22Rv1 (cell line): ENCODE results near the gene RPL31.

ENCODE experiments used
- H3K27ac ChIP-seq: fragments of 450-650 bp; 2 replicates; pipeline ENCODE4 v1.5.1; 2017
- ZFX ChIP-seq: fragments of 450-650 bp; IDR thresholded peaks from 2 replicates; pipeline ENCODE4 v1.6.1; 2017; ENCODE audit warnings: antibody characterized with exemption, borderline replicate concordance
- TF ChIP-seq, protein P1 (sequence below): fragments of 450-650 bp; IDR thresholded peaks from 2 replicates; pipeline ENCODE4 v1.5.1; 2017; ENCODE audit warnings: mild to moderate bottlenecking

Gene RPL31

DNA sequence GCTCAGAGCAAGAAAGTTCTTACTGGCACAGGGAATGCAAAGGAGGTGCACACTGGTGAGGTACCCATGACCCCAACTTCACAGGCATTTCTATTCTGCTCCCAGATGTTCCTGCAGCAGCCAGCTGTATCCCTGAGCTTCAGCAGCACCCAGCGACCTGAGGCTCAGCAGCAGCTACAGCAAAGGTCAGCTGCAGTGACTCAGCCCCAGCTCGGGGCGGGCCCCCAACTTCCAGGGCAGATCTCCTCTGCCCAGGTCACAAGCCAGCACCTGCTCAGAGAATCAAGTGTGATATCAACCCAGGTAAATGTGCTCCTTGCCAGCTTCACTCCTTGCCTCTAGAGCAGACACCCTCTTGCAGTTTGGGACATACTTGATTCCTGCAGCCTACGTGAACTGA is 14.1 kb upstream of the RPL31 start:
- TF ChIP-seq, protein P1, sequence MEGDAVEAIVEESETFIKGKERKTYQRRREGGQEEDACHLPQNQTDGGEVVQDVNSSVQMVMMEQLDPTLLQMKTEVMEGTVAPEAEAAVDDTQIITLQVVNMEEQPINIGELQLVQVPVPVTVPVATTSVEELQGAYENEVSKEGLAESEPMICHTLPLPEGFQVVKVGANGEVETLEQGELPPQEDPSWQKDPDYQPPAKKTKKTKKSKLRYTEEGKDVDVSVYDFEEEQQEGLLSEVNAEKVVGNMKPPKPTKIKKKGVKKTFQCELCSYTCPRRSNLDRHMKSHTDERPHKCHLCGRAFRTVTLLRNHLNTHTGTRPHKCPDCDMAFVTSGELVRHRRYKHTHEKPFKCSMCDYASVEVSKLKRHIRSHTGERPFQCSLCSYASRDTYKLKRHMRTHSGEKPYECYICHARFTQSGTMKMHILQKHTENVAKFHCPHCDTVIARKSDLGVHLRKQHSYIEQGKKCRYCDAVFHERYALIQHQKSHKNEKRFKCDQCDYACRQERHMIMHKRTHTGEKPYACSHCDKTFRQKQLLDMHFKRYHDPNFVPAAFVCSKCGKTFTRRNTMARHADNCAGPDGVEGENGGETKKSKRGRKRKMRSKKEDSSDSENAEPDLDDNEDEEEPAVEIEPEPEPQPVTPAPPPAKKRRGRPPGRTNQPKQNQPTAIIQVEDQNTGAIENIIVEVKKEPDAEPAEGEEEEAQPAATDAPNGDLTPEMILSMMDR, result no peak
- no peak for TF ChIP-seq ZFX

DNA sequence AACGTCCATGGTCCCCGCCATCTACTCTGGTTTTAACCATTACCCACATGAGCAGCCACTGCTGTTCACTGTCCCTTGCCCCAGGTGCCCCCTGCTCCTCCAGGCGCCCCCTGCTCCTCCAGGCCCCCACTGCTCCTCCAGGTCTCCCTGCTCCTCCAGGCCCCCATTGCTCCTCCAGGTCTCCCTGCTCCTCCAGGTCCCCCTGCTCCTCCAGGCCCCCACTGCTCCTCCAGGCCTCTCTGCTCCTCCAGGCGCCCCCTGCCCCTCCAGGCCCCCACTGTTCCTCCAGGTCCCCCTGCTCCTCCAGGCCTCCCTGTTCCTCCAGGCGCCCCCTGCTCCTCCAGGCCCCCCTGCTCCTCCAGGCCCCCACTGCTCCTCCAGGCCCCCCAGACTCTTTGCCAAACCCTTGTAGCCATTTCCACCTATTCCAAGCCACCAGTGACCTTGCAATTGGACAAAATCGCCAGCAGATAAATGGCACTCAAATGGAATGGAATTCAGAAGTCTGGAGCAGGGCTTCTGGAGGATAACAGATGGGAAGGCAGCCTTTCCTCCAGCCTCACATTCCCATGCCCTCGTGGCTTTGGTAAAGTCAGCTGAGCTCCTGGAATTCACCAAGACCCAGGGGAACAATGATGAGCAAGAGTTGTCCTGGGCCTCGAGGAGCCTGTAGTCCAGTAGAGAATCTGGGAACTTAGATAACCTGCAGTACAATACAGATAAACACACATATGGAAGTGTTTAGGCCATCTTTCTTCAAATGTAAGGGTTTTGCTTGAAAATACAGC is 13.3 kb upstream of the RPL31 start:
- TF ChIP-seq, protein P1, result no peak
- no peak for TF ChIP-seq ZFX
- H3K27ac ChIP-seq, result no peak overlapping the region

More for the DNA sequence above, 14.1 kb upstream of the RPL31 start:
- H3K27ac ChIP-seq, result no peak overlapping the region

DNA sequence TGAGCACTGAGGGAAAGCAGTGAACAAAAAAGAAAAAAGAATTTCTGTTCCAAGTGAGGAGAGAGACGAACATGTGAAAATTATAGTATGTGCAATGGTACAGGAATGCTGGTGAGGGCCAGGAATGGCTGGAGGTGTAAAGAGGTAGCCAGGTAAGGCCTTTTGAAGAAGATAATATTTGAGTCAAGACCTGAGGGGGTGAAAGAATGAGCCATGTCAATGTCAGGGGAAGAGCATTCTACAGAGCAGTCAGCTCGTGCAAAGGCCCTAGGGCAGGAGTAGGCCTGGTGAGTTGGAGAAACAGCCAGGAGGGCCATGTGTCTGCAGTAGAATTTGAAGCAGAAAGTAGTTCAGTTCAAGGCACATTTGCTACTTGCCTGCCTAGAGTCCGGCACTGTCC is 12.4 kb upstream of the RPL31 start:
- H3K27ac ChIP-seq, result no peak overlapping the region
- TF ChIP-seq, protein P1, result no peak
- no peak for TF ChIP-seq ZFX

DNA sequence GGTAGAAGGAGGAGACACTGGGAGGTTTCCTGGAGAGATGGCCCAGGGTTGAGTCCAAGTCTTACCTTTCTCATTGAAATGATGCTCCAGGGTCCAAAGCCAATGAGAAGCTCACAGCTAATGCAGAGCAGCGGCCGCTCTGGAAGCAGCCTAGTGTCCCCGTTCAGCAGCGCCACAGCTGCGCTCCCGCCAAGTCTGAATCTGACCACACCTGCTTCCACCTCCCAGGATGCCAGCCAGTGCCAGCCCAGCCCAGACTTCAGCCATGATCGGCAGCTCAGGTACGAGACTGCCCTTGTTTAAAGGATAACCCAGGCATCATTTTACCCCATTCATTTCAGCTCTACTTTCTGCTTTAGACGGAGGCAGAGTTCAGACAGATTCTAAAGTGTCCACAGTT is 11.9 kb upstream of the RPL31 start:
- H3K27ac ChIP-seq, result no peak overlapping the region
- TF ChIP-seq, protein P1, result no peak
- no peak for TF ChIP-seq ZFX

DNA sequence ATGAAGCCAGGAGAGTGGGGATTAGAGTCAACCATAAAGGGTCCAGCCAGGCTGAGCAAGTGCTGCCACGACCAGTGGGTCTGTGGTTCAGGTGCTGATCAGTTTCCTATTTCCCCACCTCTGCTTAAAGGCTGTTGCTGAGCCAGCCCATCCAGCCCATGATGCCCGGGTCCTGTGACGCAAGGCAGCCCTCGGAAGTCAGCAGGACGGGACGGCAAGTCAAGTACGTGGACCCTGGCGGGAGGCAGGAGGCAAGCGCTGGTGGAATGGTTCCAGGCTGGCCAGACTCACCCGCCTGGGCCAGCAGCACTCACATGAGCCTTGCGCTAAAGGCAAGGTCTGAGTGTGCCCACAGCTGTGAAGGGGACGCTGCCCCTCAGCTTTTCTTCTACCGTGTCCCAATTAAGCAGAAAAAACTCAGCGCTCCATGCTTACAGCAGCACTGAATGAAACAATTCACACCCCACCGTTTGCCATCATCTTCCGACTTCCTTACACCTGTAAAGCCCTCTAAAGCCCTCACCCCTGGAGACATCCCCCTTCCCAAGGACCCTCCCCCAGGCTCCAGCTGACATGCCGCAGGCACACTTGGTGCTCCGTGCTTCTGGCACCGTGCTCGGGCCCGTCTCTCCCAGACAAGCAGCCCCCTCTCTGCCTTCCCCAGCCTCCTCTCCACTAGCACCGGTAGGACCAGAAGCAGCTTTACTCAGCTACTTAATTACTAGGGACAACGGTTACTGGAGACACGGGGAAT is 11.3 kb upstream of the RPL31 start:
- no peak overlapping the region for H3K27ac ChIP-seq
- TF ChIP-seq ZFX, result no peak
- TF ChIP-seq, protein P1, result no peak

DNA sequence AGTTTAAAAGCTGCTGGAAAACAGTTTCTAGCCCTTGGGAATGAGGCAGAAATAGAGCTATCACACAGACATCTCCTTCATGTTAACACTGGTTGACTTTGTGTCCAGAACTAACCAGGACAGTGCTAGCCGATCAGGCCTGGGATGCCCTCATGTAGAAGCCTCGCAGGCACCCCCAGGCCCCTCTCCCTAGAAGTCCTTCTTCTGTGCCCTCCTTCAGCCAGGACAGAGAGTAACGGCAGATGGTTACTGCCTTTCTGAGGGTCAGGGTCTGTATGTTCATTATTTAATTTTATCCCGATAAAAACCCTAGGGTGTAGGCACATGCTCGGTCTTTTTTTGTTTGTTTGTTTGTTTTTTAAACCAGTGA is 10.7 kb upstream of the RPL31 start:
- no peak for TF ChIP-seq ZFX
- TF ChIP-seq, protein P1, result no peak

DNA sequence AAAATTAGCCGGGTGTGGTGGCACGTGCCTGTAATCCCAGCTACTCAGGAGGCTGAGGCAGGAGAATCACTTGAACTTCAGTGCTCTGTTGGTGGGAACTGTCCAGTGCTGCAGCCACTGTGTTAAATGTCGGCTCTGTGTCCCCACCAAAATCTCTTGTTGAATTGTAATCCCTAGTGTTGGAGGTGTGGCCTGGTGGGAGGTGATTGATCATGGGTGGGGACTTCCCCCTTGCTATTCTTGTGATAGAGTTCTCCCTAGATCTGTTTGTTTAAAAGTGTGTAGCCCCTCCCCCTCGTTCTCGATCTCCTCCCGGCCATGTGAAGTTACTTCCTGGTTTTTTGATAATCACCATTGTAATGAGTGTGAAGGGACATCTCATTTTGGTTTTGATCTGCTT is 9.8 kb upstream of the RPL31 start:
- no peak overlapping the region for H3K27ac ChIP-seq
- no peak for TF ChIP-seq ZFX
- TF ChIP-seq, protein P1, result no peak

More for the DNA sequence above, 10.7 kb upstream of the RPL31 start:
- no peak overlapping the region for H3K27ac ChIP-seq
